ENCODE data around the gene ALK. TPM values are rescaled to one million over a fixed set of nuclear protein-coding genes. Genes with fewer than 3 reads are reported as not detected.
A peak's percentile ranks its signal among the peaks of the same experiment; 100 is the strongest.

ALK gene
- total and polyA plus RNA-seq, 7 experiments from 2014 or later: 0.13 TPM; not detected in 6

DNA sequence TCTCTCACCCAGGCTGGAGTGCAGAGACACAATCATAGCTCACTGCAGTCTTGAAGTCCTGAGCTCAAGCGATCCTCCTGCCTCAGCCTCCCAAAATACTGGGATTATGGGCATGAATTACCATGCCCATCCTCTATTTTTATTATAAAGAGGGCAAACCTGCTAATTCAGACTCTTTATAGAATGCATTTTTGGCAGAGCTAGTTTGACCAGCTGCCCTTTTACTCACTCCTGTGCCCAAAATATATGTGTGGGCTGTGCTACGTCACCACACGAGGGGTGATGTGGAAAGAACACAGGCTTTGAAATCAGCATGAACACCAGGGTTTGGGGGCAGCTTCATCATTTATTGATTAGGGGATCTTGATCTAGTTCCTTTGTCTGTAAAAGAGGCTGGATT lies 668.4 kb downstream of the ALK start:
- no peak overlapping the region for H3K27ac Mint-ChIP-seq
- intact Hi-C loops (cut with micrococcal nuclease): no loop called here
- Histone ChIP-seq H3K4me3 (ENCODE audit: low read length) (no peak overlapping the region), H3K4me1 (ENCODE audit: control insufficient read depth in 2 of 2, insufficient read depth in 2 of 2, low read length in 2 of 2) (no peaks in the 10 kb centered on the region), H3K27ac (ENCODE audit: low read depth, low read length) (no peak overlapping the region), H3K36me3 (ENCODE audit: control insufficient read depth in 2 of 3, insufficient read depth in 3 of 3, low read length in 3 of 3) (no peaks in the 10 kb centered on the region), H3K27me3 (ENCODE audit: control insufficient read depth in 2 of 2, insufficient read depth in 2 of 2, low read length in 2 of 2) (no peaks in the 10 kb centered on the region), H3K9me3 (ENCODE audit: control insufficient read depth in 2 of 3, low read length in 3 of 3) (no peaks in the 10 kb centered on the region)
- no peaks in the 10 kb centered on the region for H3K9me3 Mint-ChIP-seq
- no peak overlapping the region for H3K4me3 Mint-ChIP-seq
- CTCF ChIA-PET: no interaction called here
- no peaks in the 10 kb centered on the region for H3K36me3 Mint-ChIP-seq
- no peaks in the 10 kb centered on the region for H3K4me1 Mint-ChIP-seq
- ATAC-seq: no peak
- no peak for DNase-seq
- POLR2A ChIA-PET: no interaction called here
- peaks cover 4 to 15% (median 13%) of the 10 kb centered on the region in 5 donors for H3K27me3 Mint-ChIP-seq

DNA sequence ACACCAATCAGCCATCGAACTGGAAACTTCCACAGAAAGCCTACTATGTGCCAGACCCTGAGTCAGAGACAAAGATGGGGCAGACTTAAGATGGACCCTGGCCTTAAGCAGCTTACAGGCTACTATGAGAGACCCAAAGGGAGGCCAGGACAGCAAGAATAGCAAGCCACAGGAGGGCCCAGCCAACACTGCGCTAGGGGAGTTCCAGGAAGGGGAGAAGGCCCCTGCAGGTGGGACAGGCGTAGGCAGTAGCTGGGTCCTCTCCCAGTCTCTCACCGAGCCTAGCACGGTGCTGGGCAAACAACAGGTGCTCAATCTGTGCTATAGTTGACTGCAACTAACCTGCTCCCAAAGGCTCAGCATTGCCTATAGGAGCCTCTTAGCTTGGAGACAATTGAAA lies 670.0 kb downstream of the ALK start:
- no peaks in the 10 kb centered on the region for H3K9me3 Mint-ChIP-seq
- Histone ChIP-seq H3K4me3 (ENCODE audit: low read length) (no peak overlapping the region), H3K27me3 (ENCODE audit: control insufficient read depth in 2 of 2, insufficient read depth in 2 of 2, low read length in 2 of 2) (no peaks in the 10 kb centered on the region), H3K27ac (ENCODE audit: low read depth, low read length) (no peak overlapping the region), H3K4me1 (ENCODE audit: control insufficient read depth in 2 of 2, insufficient read depth in 2 of 2, low read length in 2 of 2) (no peaks in the 10 kb centered on the region), H3K36me3 (ENCODE audit: control insufficient read depth in 2 of 3, insufficient read depth in 3 of 3, low read length in 3 of 3) (no peaks in the 10 kb centered on the region), H3K9me3 (ENCODE audit: control insufficient read depth in 2 of 3, low read length in 3 of 3) (no peaks in the 10 kb centered on the region)
- ATAC-seq (no peak), DNase-seq (no peak)
- ChIA-PET CTCF (no interaction called here), POLR2A (no interaction called here)
- H3K27ac Mint-ChIP-seq: no peak overlapping the region
- H3K36me3 Mint-ChIP-seq: no peaks in the 10 kb centered on the region
- no peak overlapping the region for H3K4me3 Mint-ChIP-seq
- peaks cover 0 to 11% (median 5%) of the 10 kb centered on the region in 5 donors for H3K27me3 Mint-ChIP-seq
- no peaks in the 10 kb centered on the region for H3K4me1 Mint-ChIP-seq
- intact Hi-C loops (cut with micrococcal nuclease): no loop called here

DNA sequence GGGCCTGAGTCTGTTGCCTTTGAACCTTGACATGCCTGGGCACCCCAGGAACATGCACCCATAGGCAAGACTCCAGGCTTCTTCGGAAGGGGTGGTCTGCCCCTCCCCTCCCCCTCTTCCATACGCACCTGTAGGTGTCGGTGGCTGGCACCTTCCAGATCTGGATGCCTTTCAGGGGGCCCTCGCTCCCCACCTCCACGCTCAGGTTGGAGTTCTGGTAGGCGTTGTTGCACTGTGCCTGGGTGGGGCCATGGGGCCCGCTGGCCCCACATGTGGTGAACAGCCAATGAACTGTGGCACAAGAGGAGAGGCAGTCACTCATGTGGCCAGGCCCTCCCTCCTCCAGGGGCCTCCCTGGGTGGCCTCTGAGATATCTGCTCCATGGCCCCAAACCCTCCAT lies 670.4 kb downstream of the ALK start:
- intact Hi-C loops (cut with micrococcal nuclease): no loop called here
- no peak overlapping the region for H3K27ac ChIP-seq (ENCODE audit: low read depth, low read length)
- H3K4me3 Mint-ChIP-seq: no peak overlapping the region
- POLR2A ChIA-PET: no interaction called here
- H3K36me3 Mint-ChIP-seq: no peaks in the 10 kb centered on the region
- CTCF ChIA-PET: no interaction called here
- no peaks in the 10 kb centered on the region for H3K9me3 ChIP-seq (ENCODE audit: control insufficient read depth in 2 of 3, low read length in 3 of 3)
- H3K9me3 Mint-ChIP-seq: peaks cover 0 to under 1% (median 0%) of the 10 kb centered on the region in 11 donors
- H3K36me3 ChIP-seq (ENCODE audit: control insufficient read depth in 2 of 3, insufficient read depth in 3 of 3, low read length in 3 of 3): no peaks in the 10 kb centered on the region
- H3K4me1 ChIP-seq (ENCODE audit: control insufficient read depth in 2 of 2, insufficient read depth in 2 of 2, low read length in 2 of 2): no peaks in the 10 kb centered on the region
- H3K27ac Mint-ChIP-seq: no peak overlapping the region
- DNase-seq (no peak), ATAC-seq (no peak)
- no peaks in the 10 kb centered on the region for H3K27me3 ChIP-seq (ENCODE audit: control insufficient read depth in 2 of 2, insufficient read depth in 2 of 2, low read length in 2 of 2)
- H3K4me1 Mint-ChIP-seq: no peaks in the 10 kb centered on the region
- H3K27me3 Mint-ChIP-seq: peaks cover 0 to 11% (median 5%) of the 10 kb centered on the region in 5 donors
- no peak overlapping the region for H3K4me3 ChIP-seq (ENCODE audit: low read length)

DNA sequence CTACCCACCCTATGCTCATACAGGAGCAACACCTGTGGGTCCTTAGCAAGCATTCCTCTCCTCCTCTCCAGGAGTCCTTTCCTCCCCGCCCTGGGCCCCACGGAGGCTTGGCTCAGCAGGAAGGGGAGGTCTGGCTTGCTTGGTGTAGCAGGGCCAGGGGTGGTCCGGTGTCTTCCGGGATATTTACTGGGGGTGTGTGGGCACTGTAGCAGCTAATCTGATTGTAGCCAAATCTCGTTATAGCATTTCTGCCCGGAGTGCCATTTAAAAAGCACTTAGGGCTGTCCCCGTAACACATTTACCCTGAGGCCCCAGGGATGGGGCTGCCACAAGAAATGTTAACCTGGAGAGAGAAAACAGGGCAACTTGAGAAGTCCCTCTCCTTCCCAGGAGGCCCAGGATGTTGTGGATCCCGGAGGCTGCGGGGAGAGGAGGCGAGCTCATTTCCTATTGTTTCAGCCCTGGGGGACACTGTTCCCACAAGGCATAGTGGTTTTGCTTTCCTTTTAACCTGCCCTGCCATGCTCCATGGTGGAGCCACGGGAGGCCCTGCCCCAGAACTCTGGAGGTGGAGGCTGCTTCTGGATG lies 671.6 kb downstream of the ALK start:
- H3K27me3 ChIP-seq (ENCODE audit: control insufficient read depth in 2 of 2, insufficient read depth in 2 of 2, low read length in 2 of 2): no peaks in the 10 kb centered on the region
- CTCF ChIA-PET: no interaction called here
- peaks cover 0 to 6% (median 1%) of the 10 kb centered on the region in 5 donors for H3K27me3 Mint-ChIP-seq
- no peak overlapping the region for H3K27ac ChIP-seq (ENCODE audit: low read depth, low read length)
- no peak overlapping the region for H3K4me3 Mint-ChIP-seq
- no peaks in the 10 kb centered on the region for H3K36me3 ChIP-seq (ENCODE audit: control insufficient read depth in 2 of 3, insufficient read depth in 3 of 3, low read length in 3 of 3)
- no peak overlapping the region for H3K4me3 ChIP-seq (ENCODE audit: low read length)
- no peaks in the 10 kb centered on the region for H3K4me1 Mint-ChIP-seq
- no peak for DNase-seq
- no peaks in the 10 kb centered on the region for H3K36me3 Mint-ChIP-seq
- ATAC-seq: no peak
- POLR2A ChIA-PET: no interaction called here
- intact Hi-C loops (cut with micrococcal nuclease): no loop called here
- no peaks in the 10 kb centered on the region for H3K4me1 ChIP-seq (ENCODE audit: control insufficient read depth in 2 of 2, insufficient read depth in 2 of 2, low read length in 2 of 2)
- peaks cover 0 to 3% (median 0%) of the 10 kb centered on the region in 11 donors for H3K9me3 Mint-ChIP-seq
- no peak overlapping the region for H3K27ac Mint-ChIP-seq
- H3K9me3 ChIP-seq (ENCODE audit: control insufficient read depth in 2 of 3, low read length in 3 of 3): no peaks in the 10 kb centered on the region

DNA sequence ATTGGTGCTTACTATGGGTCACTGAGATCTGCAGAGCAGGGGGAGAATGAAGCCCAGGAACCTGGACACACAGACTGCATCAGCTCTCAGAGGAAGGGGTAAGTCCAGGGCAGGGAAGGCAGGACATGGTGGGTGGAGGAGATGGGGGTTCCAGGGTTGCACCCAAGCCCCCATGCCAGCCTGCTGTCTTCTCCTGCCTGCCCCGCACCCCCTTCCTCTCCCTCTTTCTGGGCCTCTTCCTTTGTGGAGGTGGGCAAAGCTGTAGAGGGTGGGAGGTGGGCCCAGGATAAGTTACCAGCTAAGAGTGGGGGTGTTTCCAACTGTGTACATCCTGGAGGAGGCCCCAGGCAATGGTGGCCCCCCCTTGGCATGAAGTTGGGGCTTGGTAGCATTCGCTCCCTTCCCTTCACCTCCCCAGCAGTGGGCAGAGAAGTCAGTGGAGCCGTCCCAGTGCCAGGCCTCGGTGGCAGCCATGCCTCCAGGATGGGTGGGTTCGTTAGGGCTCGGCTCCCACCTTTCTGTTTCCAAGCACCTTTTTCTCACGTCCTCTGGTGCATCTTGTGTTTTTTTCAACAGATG lies 674.0 kb downstream of the ALK start:
- no peaks in the 10 kb centered on the region for H3K36me3 Mint-ChIP-seq
- CTCF ChIA-PET: no interaction called here
- H3K4me3 Mint-ChIP-seq: no peak overlapping the region
- no peaks in the 10 kb centered on the region for H3K4me1 ChIP-seq (ENCODE audit: control insufficient read depth in 2 of 2, insufficient read depth in 2 of 2, low read length in 2 of 2)
- intact Hi-C loops (cut with micrococcal nuclease): no loop called here
- DNase-seq (no peak), ATAC-seq (peak; percentile 5)
- no peak overlapping the region for H3K4me3 ChIP-seq (ENCODE audit: low read length)
- no peaks in the 10 kb centered on the region for H3K36me3 ChIP-seq (ENCODE audit: control insufficient read depth in 2 of 3, insufficient read depth in 3 of 3, low read length in 3 of 3)
- H3K9me3 Mint-ChIP-seq: peaks cover 0 to 3% (median 0%) of the 10 kb centered on the region in 11 donors
- no peak overlapping the region for H3K27ac ChIP-seq (ENCODE audit: low read depth, low read length)
- no peak overlapping the region for H3K27ac Mint-ChIP-seq
- POLR2A ChIA-PET: no interaction called here
- H3K9me3 ChIP-seq (ENCODE audit: control insufficient read depth in 2 of 3, low read length in 3 of 3): no peaks in the 10 kb centered on the region
- no peaks in the 10 kb centered on the region for H3K4me1 Mint-ChIP-seq
- H3K27me3 ChIP-seq (ENCODE audit: control insufficient read depth in 2 of 2, insufficient read depth in 2 of 2, low read length in 2 of 2): no peaks in the 10 kb centered on the region
- no peaks in the 10 kb centered on the region for H3K27me3 Mint-ChIP-seq

GRCh38 chr2:29246383-29247300 lies 674.7 kb downstream of the ALK start:
- peaks cover 0 to 3% (median 0%) of the 10 kb centered on the region in 11 donors for H3K9me3 Mint-ChIP-seq
- no peaks in the 10 kb centered on the region for H3K27me3 Mint-ChIP-seq
- H3K36me3 ChIP-seq (ENCODE audit: control insufficient read depth in 2 of 3, insufficient read depth in 3 of 3, low read length in 3 of 3): no peaks in the 10 kb centered on the region
- H3K4me3 ChIP-seq (ENCODE audit: low read length): no peak overlapping the region
- no peak overlapping the region for H3K4me3 Mint-ChIP-seq
- no peaks in the 10 kb centered on the region for H3K4me1 Mint-ChIP-seq
- no peaks in the 10 kb centered on the region for H3K36me3 Mint-ChIP-seq
- peak; percentile 24 for ATAC-seq
- ChIA-PET CTCF (no interaction called here), POLR2A (no interaction called here)
- H3K27ac Mint-ChIP-seq: no peak overlapping the region
- no peaks in the 10 kb centered on the region for H3K9me3 ChIP-seq (ENCODE audit: control insufficient read depth in 2 of 3, low read length in 3 of 3)
- intact Hi-C loops (cut with micrococcal nuclease): no loop called here
- no peak overlapping the region for H3K27ac ChIP-seq (ENCODE audit: low read depth, low read length)
- no peak for DNase-seq
- H3K4me1 ChIP-seq (ENCODE audit: control insufficient read depth in 2 of 2, insufficient read depth in 2 of 2, low read length in 2 of 2): no peaks in the 10 kb centered on the region
- no peaks in the 10 kb centered on the region for H3K27me3 ChIP-seq (ENCODE audit: control insufficient read depth in 2 of 2, insufficient read depth in 2 of 2, low read length in 2 of 2)

All from naive thymus-derived CD4-positive, alpha-beta T cell (primary cell).